Sigmoid colon (tissue), 4 donors: Measurements from ENCODE around the gene FUT2.

Source experiments
- CTCF ChIP-seq, 4 experiments: fragments of 450-650 bp in 3 of 4; fragments of 200-600 bp in 1 of 4; IDR thresholded peaks; one replicate each; pipeline ENCODE4 v1.5.1; 2016 to 2019; ENCODE audit warnings: antibody characterized with exemption in 4 of 4, mild to moderate bottlenecking in 3 of 4, moderate library complexity in 2 of 4
- POLR2A ChIP-seq, 2 donors: fragments of 450-650 bp; IDR thresholded peaks; one replicate each; pipeline ENCODE4 v1.6.1; 2016; ENCODE audit warnings: antibody characterized with exemption in 2 of 2, mild to moderate bottlenecking in 2 of 2, moderate library complexity in 2 of 2
- POLR2AphosphoS5 ChIP-seq, 4 donors: sonication (generic); formaldehyde crosslinking; IDR thresholded peaks; one replicate each; pipeline ENCODE4 v1.6.1; 2017; ENCODE audit warnings: antibody characterized with exemption in 4 of 4

GRCh38 chr19:48713864-48714755 lies 18.3 kb downstream of the FUT2 start:
- TF ChIP-seq POLR2A (IDR thresholded peaks at IDR 0.05), result peak in 1 of 2 donors; percentile 58
- peak; percentile 49 to 73 (median 58) for TF ChIP-seq POLR2AphosphoS5 (IDR thresholded peaks at IDR 0.05)
- no peak for TF ChIP-seq CTCF (IDR thresholded peaks at IDR 0.05)
